ENCODE data around the gene GDPD3.
A peak's percentile ranks its signal among the peaks of the same experiment; 100 is the strongest.

Gene GDPD3

DNA sequence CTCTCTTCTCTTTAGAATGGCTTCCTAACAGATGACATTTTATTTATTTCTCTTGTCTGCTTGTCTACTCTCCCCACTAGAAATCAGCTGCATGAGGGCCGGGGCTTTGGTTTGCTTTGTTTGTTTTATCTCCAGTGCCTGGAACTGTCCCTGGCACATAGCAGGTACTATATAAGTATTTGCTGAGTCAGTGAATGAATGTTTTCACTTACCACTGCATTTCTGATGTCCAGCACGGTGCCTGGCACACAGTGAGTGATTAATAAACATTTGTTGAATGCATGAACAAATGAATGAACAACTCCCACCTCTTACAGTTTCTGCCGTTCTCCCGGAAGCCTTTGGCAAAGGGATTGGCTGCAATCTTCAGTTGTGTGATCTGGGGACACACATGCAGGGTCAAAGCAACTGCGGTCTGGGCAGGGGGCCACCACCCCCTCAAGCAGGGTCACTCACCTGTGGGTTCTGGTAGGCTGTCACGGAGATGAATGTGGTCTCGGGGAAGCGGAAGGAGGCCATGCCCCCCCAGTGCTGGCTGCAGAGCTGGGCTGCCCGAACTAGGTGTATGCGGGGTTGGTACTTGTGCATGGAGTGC, 25.0 kb downstream of the GDPD3 start:
- no peak overlapping the region for H3K4me3 ChIP-seq
- no peak for DNase-seq
- no peaks in the 10 kb centered on the region for H3K27me3 ChIP-seq
- no peak overlapping the region for H3K27ac ChIP-seq
- no peaks in the 10 kb centered on the region for H3K9me3 ChIP-seq
- peaks cover 15 to 37% (median 17%) of the 10 kb centered on the region in 3 donors for H3K36me3 ChIP-seq
- intact Hi-C loops (cut with DNase I; ENCODE audit: low total_unique reads) = no loop called here
- H3K4me1 ChIP-seq = peaks cover 0 to 29% (median 23%) of the 10 kb centered on the region in 4 donors
- TF ChIP-seq, protein P1, sequence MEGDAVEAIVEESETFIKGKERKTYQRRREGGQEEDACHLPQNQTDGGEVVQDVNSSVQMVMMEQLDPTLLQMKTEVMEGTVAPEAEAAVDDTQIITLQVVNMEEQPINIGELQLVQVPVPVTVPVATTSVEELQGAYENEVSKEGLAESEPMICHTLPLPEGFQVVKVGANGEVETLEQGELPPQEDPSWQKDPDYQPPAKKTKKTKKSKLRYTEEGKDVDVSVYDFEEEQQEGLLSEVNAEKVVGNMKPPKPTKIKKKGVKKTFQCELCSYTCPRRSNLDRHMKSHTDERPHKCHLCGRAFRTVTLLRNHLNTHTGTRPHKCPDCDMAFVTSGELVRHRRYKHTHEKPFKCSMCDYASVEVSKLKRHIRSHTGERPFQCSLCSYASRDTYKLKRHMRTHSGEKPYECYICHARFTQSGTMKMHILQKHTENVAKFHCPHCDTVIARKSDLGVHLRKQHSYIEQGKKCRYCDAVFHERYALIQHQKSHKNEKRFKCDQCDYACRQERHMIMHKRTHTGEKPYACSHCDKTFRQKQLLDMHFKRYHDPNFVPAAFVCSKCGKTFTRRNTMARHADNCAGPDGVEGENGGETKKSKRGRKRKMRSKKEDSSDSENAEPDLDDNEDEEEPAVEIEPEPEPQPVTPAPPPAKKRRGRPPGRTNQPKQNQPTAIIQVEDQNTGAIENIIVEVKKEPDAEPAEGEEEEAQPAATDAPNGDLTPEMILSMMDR (IDR thresholded peaks at IDR 0.05) = no peak

DNA sequence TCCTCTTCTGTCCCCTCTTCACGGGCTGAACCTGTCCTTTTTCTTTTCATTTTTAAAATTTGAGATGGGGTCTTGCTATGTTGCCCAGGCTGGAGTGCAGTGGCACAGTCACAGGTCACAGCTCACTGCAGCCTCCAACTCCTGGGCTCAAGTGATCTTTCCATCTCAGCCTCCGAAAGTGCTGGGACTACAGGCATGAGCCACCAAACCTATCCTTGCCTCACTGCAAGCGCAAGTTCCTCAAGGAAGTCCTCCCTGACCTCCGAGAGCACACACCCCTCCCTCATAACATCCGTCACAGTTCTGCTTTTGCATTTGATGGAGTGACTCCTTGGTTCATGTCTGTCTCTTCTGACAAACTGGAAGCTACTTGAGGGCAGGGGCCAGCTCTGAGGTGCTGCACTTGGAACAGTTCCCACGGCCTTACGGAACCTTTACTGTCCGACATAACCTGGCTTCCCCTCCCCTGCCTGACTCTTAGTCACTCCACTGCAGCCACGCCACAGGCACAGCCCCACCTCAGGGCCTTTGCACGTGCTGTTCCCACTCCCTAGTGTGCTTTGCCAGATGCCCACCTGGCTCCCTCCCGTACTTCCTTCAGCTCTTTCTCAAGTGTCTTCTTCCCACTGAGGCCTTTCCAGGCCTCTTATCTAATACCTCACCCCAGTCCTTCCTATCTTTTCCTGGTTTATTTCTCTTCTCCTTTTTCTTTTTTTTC, 26.0 kb downstream of the GDPD3 start:
- peaks cover 0 to 19% (median 13%) of the 10 kb centered on the region in 4 donors for H3K4me1 ChIP-seq
- H3K27me3 ChIP-seq = no peaks in the 10 kb centered on the region
- DNase-seq = no peak
- peaks cover 23 to 43% (median 26%) of the 10 kb centered on the region in 3 donors for H3K36me3 ChIP-seq
- TF ChIP-seq, protein P1 (IDR thresholded peaks at IDR 0.05) = no peak
- no peak overlapping the region for H3K27ac ChIP-seq
- H3K9me3 ChIP-seq = no peaks in the 10 kb centered on the region
- intact Hi-C loops (cut with DNase I; ENCODE audit: low total_unique reads) = no loop called here
- H3K4me3 ChIP-seq = no peak overlapping the region

DNA sequence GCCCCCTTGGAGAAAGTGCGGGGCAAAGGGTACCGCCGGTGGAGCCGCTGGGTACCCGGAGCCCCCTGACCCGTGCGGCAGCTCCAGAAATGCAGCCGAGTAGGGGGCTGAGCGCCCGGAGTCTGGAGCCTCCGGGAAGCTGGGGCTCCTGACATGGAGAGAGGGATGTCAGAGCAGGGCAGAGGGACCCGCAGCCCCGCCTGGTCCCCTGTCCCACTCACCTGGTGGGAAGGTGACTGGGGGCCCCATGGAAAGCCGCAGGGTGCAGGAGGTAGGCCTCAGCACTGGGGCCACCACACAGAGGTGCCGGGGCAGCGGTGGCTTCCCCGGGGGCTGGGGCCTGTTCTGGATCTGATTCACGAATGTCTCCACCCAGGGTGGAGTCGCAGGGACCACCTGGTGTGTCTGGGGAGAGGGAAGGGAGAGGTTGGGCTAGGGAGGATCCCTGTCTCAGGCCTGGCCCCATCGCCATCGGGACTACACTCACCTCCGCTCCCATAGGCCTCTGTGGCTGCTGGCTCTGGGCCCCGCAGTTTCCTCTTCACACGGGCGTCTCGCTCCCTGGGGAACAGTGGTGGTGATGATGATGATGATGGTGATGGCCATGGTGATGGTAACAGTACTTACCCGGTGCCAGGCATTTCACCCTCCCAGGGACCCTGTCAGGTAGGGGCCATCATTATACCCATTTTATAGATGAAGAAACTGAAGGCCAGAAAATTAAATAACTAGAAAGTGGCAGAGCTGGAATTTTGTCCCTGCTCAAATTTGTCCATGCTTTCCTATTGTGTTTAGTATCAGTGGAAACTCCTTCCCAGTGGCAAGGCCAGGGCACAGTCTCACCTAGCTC, 26.8 kb downstream of the GDPD3 start:
- DNase-seq = no peak
- no peaks in the 10 kb centered on the region for H3K27me3 ChIP-seq
- H3K27ac ChIP-seq = no peak overlapping the region
- peaks cover 0 to 13% (median 8%) of the 10 kb centered on the region in 4 donors for H3K4me1 ChIP-seq
- no peak overlapping the region for H3K4me3 ChIP-seq
- H3K36me3 ChIP-seq = peaks cover 32 to 51% (median 35%) of the 10 kb centered on the region in 3 donors
- intact Hi-C loops (cut with DNase I; ENCODE audit: low total_unique reads) = no loop called here
- no peaks in the 10 kb centered on the region for H3K9me3 ChIP-seq
- TF ChIP-seq, protein P1 (IDR thresholded peaks at IDR 0.05) = no peak

DNA sequence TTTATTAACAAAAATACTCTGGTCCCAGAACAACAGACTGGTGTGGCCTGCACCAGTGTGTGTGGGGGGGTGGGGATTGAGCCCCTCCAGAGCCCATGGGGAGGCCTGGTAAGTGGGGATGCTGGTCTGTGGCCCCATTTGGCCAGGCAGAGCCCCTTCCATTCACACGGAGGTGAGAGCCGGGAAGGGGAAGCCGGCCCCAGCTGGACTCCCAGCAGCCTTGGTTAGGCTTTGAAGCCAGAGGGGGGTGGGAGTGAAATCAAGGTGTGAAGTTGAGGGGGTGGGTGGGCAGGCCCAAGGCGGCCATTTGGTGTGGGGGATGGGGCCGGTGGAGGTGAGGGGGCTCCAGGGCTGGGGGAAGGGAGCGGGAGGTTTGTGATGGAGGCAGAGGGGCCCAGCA, 27.5 kb downstream of the GDPD3 start:
- H3K27ac ChIP-seq = peak overlapping the region in 1 of 2 donors; percentile 20
- H3K27me3 ChIP-seq = no peaks in the 10 kb centered on the region
- H3K36me3 ChIP-seq = peaks cover 38 to 58% (median 42%) of the 10 kb centered on the region in 3 donors
- H3K4me1 ChIP-seq = peaks cover 0 to 6% (median 1%) of the 10 kb centered on the region in 4 donors
- intact Hi-C loops (cut with DNase I; ENCODE audit: low total_unique reads) = no loop called here
- no peaks in the 10 kb centered on the region for H3K9me3 ChIP-seq
- TF ChIP-seq, protein P1 (IDR thresholded peaks at IDR 0.05) = no peak
- no peak overlapping the region for H3K4me3 ChIP-seq
- no peak for DNase-seq

DNA sequence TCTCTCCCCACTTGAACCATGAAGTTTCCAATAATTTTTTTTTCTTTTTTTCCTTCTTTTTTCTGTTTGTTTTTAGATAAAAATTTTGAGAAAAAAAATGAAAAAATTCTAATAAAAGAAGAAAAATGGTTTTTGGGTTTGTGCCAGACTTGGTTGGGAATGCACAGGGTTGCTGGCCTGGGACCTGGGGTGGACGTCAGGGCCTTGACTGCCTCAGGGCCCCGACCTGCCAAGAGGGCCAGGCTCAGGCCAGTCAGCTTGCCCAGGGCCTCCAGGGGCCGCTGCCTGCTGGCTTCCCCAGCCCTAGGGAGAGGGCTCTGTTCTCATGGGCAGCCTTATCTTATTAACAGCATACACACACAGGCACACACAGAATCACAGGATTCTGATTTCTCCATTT, 28.1 kb downstream of the GDPD3 start:
- DNase-seq = no peak
- peaks cover 43 to 63% (median 47%) of the 10 kb centered on the region in 3 donors for H3K36me3 ChIP-seq

More for the DNA sequence above, 28.1 kb downstream of the GDPD3 start:
- H3K27ac ChIP-seq = peak overlapping the region in 1 of 2 donors; percentile 20
- H3K9me3 ChIP-seq = no peaks in the 10 kb centered on the region
- TF ChIP-seq, protein P1 (IDR thresholded peaks at IDR 0.05) = no peak
- no peaks in the 10 kb centered on the region for H3K27me3 ChIP-seq
- H3K4me1 ChIP-seq = peaks cover 0 to under 1% (median 0%) of the 10 kb centered on the region in 4 donors
- H3K4me3 ChIP-seq = no peak overlapping the region
- intact Hi-C loops (cut with DNase I; ENCODE audit: low total_unique reads) = no loop called here
